C4-2B (cell line): ENCODE measurements around the gene RNASE9.

Experiments used
- ZFX ChIP-seq: fragments of 450-650 bp; IDR thresholded peaks from 2 replicates; pipeline ENCODE4 v1.6.1; 2017
- TF ChIP-seq, protein P1 (sequence below): fragments of 450-650 bp; conservative IDR thresholded peaks from 2 replicates; pipeline ENCODE4 v1.5.1; 2017; ENCODE audit warnings: mild to moderate bottlenecking

DNA sequence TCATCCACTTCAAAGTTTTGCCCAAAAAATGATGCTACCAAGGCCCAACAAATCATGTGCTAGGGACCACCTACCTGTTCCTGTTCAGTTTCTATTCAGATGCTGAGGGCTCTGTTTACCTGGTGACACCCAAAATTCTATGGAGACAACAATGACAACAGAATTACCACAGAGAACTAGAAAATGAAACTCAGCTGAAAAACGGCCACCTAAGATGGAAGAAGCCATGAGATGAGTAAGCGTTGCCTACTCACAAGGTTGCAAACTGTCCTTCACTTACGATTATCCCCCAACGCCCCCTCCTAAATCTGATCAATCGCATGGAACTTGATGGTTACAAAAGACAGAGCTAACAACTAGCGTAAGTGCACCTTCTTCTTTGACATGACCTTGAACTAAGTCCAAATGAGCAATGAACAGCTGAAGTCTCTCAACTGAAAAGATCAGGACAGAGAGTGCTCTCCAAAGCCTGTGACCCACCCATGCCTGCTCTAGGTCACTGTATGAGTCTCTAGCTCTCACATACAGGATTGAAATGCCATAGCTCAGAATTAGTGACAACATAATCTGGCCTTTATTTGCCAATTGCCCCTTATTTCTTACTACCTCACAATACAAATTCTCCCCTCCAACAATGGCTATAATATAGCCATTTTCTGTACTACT lies 26.8 kb upstream of the RNASE9 start, which contains the start of gene RNASE11:
- TF ChIP-seq, protein P1, sequence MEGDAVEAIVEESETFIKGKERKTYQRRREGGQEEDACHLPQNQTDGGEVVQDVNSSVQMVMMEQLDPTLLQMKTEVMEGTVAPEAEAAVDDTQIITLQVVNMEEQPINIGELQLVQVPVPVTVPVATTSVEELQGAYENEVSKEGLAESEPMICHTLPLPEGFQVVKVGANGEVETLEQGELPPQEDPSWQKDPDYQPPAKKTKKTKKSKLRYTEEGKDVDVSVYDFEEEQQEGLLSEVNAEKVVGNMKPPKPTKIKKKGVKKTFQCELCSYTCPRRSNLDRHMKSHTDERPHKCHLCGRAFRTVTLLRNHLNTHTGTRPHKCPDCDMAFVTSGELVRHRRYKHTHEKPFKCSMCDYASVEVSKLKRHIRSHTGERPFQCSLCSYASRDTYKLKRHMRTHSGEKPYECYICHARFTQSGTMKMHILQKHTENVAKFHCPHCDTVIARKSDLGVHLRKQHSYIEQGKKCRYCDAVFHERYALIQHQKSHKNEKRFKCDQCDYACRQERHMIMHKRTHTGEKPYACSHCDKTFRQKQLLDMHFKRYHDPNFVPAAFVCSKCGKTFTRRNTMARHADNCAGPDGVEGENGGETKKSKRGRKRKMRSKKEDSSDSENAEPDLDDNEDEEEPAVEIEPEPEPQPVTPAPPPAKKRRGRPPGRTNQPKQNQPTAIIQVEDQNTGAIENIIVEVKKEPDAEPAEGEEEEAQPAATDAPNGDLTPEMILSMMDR, result no peak
- no peak for TF ChIP-seq ZFX
